ENCODE results near the gene ST6GAL1. TPM values are rescaled to one million over a fixed set of nuclear protein-coding genes. Genes with fewer than 3 reads are reported as not detected.
A peak's percentile ranks its signal among the peaks of the same experiment; 100 is the strongest.
"Not testable (repeated sequence)": the region's sequence is repeated elsewhere in the genome, so short reads cannot be mapped to it uniquely, and the experiment has no call there.

ST6GAL1 gene
- total RNA-seq, 1 donor from 2014 or later = 36.6 TPM

DNA sequence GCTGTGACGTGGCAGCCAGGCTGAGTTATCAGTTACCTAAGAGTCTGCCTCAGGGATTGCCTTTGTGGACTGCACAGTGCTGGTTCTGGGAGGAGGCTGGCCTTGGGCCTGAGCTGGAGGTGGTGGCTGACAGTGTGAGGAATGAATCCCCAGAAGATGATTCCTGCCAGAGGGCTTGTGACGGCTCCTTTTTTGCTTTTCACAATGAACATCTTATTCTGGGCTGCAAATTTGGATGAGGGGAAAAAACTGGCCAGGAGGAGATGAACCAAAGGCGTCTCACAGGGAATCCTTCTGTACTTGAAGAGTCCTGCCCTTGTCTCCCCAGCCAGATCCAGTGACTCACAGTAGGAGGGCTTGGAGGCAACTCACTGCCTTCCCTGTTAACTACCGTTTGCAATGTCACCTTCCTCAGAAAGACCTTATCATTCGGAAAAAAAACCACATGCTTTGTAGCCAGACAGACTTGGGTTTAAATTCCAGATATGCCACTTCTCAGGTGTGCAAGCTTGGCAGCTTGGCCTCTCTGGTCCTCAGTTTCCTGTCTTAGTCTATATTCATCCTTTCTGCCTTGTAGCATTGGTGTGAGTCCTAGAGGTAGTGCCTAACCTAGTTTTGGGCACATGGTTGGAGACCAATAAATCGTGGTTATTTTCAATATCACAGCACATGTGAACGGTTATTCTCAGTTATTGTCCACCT is 19.1 kb downstream of the ST6GAL1 start:
- Mint-ChIP-seq H3K9me3 (ENCODE audit: low read depth) (peaks cover 3% of the 10 kb centered on the region), H3K27me3 (ENCODE audit: low read depth) (no peaks in the 10 kb centered on the region), H3K36me3 (ENCODE audit: low read depth) (peaks cover 18% of the 10 kb centered on the region), H3K27ac (ENCODE audit: unreplicated experiment) (no peak overlapping the region), H3K4me3 (ENCODE audit: unreplicated experiment) (no peak overlapping the region), H3K4me1 (ENCODE audit: low read depth) (peaks cover 22% of the 10 kb centered on the region)
- TF ChIP-seq, protein P1, sequence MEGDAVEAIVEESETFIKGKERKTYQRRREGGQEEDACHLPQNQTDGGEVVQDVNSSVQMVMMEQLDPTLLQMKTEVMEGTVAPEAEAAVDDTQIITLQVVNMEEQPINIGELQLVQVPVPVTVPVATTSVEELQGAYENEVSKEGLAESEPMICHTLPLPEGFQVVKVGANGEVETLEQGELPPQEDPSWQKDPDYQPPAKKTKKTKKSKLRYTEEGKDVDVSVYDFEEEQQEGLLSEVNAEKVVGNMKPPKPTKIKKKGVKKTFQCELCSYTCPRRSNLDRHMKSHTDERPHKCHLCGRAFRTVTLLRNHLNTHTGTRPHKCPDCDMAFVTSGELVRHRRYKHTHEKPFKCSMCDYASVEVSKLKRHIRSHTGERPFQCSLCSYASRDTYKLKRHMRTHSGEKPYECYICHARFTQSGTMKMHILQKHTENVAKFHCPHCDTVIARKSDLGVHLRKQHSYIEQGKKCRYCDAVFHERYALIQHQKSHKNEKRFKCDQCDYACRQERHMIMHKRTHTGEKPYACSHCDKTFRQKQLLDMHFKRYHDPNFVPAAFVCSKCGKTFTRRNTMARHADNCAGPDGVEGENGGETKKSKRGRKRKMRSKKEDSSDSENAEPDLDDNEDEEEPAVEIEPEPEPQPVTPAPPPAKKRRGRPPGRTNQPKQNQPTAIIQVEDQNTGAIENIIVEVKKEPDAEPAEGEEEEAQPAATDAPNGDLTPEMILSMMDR (IDR thresholded peaks at IDR 0.05) = no peak
- no peak for DNase-seq (ENCODE audit: low spot score)

DNA sequence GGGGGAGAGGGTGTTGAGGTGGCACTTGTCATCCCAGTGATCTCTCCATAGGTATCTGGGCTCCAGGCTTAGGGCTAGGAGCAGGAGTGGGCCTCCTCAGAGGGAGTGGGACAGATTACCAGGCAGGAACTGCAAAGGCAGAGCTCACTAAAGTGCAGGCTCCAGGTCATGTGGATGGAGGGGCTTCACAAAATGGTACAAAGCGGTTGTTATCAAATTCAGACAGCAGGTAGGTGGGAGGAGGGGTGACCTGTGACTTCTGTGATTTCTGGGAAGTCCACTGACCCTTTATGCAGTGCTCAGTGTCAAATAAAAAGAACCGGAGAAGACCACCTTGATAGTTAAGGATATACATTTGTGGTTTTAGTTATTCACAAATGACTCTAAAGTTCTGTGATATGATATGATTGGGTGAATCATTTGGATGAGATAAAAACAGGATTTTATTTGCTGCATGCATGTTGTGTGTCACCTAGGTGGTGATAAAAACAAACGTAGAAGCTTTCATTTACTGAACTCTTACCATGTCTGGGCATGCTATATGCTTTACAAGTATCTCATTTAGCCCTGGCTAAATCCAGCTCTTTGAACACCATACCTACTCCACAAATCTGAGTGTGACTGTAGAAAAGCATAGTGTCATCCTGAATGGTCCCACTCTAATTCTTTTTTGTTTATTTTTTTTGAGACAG is 20.2 kb downstream of the ST6GAL1 start:
- no peak for DNase-seq (ENCODE audit: low spot score)
- no peak overlapping the region for H3K4me3 Mint-ChIP-seq (ENCODE audit: unreplicated experiment)
- peaks cover 18% of the 10 kb centered on the region for H3K4me1 Mint-ChIP-seq (ENCODE audit: low read depth)
- no peak overlapping the region for H3K27ac Mint-ChIP-seq (ENCODE audit: unreplicated experiment)
- peaks cover 15% of the 10 kb centered on the region for H3K36me3 Mint-ChIP-seq (ENCODE audit: low read depth)
- TF ChIP-seq, protein P1 (IDR thresholded peaks at IDR 0.05) = no peak
- H3K9me3 Mint-ChIP-seq (ENCODE audit: low read depth) = peaks cover 3% of the 10 kb centered on the region
- no peaks in the 10 kb centered on the region for H3K27me3 Mint-ChIP-seq (ENCODE audit: low read depth)

DNA sequence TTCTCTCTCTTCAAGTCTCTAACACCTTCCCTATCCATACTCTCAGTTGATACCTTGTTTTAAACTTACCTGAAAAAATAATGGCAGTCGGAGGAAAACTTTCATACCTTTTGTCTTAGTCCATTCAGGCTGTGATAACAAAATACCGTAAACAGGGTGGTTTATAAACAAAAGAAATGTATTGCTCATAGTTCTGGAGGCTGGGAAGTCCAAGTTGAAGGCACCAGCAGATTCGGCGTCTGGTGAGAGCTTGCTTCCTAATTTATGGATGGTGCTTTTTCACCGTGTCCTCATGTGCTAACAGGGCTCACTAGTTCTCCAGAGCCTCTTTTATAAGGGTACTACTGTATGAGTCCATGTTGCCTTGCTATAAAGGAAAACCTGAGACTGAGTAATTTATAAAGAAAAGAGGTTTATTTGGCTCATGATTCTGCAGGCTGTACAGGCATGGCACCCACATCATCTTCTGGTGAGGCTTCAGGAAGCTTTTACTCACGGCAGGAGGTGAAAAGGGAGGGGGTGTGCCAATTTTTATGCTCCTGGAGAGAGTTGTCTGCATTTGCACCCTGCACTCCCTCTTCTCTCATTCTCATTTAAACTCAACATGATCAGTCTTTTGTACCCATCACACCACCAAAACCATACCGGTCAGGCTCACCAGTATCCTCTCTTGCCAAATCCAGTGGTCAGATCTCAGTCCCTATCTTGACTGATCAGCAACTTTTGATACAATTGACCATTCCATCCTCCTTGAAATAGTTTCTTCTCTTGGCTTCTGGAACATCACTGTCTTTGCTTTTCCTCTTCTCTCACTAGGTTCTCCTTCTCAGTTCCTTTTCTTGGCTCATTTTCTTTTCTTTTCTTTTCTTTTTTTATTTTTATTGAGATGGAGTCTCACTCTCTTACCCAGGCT is 21.6 kb downstream of the ST6GAL1 start:
- no peak overlapping the region for H3K4me3 Mint-ChIP-seq (ENCODE audit: unreplicated experiment)
- H3K27ac Mint-ChIP-seq (ENCODE audit: unreplicated experiment) = peak overlapping the region; percentile 83
- peaks cover 12% of the 10 kb centered on the region for H3K36me3 Mint-ChIP-seq (ENCODE audit: low read depth)
- H3K27me3 Mint-ChIP-seq (ENCODE audit: low read depth) = no peaks in the 10 kb centered on the region
- H3K4me1 Mint-ChIP-seq (ENCODE audit: low read depth) = peaks cover 30% of the 10 kb centered on the region
- peaks cover 3% of the 10 kb centered on the region for H3K9me3 Mint-ChIP-seq (ENCODE audit: low read depth)
- TF ChIP-seq, protein P1 (IDR thresholded peaks at IDR 0.05) = no peak
- DNase-seq (ENCODE audit: low spot score) = no peak

DNA sequence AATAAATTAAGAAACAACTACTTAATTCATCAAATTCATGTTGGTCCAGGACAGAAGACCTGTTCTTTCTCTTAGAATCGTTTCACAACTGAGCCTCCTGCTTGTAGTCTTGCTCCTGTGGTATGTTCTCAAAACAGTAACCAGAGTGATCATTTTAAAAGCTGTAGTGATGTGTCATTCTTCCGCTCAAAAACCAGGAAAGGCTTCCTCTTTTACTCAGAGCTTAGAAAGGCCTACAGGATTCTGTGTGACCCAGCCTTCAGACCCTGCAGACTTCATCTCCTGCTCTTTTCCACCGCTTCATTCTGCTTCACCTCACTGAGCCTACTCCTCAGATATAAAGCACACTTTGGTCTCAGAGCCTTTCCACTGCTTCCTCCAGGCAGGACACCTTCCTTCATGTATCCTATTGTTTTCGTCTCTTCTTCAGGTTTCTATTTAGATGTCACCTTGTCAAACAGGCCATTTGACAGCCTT is 22.7 kb downstream of the ST6GAL1 start:
- Mint-ChIP-seq H3K4me3 (ENCODE audit: unreplicated experiment) (no peak overlapping the region), H3K27me3 (ENCODE audit: low read depth) (no peaks in the 10 kb centered on the region), H3K9me3 (ENCODE audit: low read depth) (peaks cover 3% of the 10 kb centered on the region), H3K36me3 (ENCODE audit: low read depth) (peaks cover 11% of the 10 kb centered on the region), H3K27ac (ENCODE audit: unreplicated experiment) (peak overlapping the region; percentile 83), H3K4me1 (ENCODE audit: low read depth) (peaks cover 30% of the 10 kb centered on the region)
- DNase-seq (ENCODE audit: low spot score) = no peak
- TF ChIP-seq, protein P1 (IDR thresholded peaks at IDR 0.05) = no peak

DNA sequence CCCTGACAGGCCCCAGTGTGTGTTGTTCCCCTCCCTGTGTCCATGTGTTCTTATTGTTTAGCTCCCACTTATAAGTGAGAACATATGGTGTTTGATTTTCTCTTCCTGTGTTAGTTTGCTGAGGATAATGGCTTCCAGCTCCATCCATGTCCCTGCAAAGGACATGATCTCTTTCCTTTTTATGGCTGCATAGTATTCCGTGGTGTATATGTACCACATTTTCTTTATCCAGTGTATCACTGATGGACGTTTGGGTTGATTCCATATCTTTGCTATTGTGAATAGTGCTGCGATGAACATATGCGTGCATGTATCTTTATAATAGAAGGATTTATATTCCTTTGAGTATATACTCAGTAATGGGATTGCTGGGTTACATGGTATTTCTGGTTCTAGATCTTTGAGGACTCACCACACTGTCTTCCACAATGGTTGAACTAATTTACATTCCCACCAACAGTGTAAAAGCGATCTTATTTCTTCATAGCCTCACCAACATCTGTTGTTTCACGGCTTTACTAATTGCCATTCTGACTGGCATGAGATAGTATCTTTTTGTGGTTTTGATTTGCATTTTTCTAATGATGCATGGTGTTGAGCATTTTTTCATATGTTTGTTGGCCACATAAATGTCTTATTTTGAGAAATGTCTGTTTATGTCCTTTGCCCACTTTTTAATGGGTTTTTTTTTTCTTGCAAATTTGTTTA is 23.8 kb downstream of the ST6GAL1 start:
- not testable (repeated sequence) for H3K4me3 Mint-ChIP-seq (ENCODE audit: unreplicated experiment)
- peaks cover 11% of the 10 kb centered on the region for H3K36me3 Mint-ChIP-seq (ENCODE audit: low read depth)

More for the DNA sequence above, 23.8 kb downstream of the ST6GAL1 start:
- not testable (repeated sequence) for DNase-seq (ENCODE audit: low spot score); H3K9me3 Mint-ChIP-seq (ENCODE audit: low read depth); H3K27me3 Mint-ChIP-seq (ENCODE audit: low read depth); H3K27ac Mint-ChIP-seq (ENCODE audit: unreplicated experiment)
- peaks cover 30% of the 10 kb centered on the region for H3K4me1 Mint-ChIP-seq (ENCODE audit: low read depth)
